OCI-LY3 (cell line): Measurements from ENCODE around the gene INTS4.
"Not testable (repeated sequence)": the region's sequence is repeated elsewhere in the genome, so short reads cannot be mapped to it uniquely, and the experiment has no call there.

ENCODE experiments used
- H2AFZ ChIP-seq: fragments of 200-600, 300-600 bp; shearing (Covaris generic); 2 replicates; pipeline ENCODE4 v1.6.0; 2014; ENCODE audit warnings: antibody characterized with exemption, low read depth, low read length
- H3K27ac ChIP-seq: fragments of 200-600, 300-600 bp; sonication (generic); 2 replicates; pipeline ENCODE4 v1.5.1; 2014; ENCODE audit warnings: mild to moderate bottlenecking, low read length, moderate library complexity, mixed read lengths
- H3K27me3 ChIP-seq: fragments of 200-600, 300-600 bp; sonication (generic); 2 replicates; pipeline ENCODE4 v1.6.1; 2014; ENCODE audit warnings: low read depth, low read length, mixed read lengths
- H3K36me3 ChIP-seq: fragments of 200-600, 300-600 bp; sonication (generic); replicated peaks from 2 replicates; pipeline ENCODE3; 2014; ENCODE audit warnings: low read depth, low read length, mixed read lengths
- H3K4me1 ChIP-seq: fragments of 300-600, 200-600 bp; sonication (generic); 2 replicates; pipeline ENCODE4 v1.6.1; 2014; ENCODE audit warnings: low read length, mixed read lengths
- H3K4me2 ChIP-seq: fragments of 200-600, 300-600 bp; sonication (generic); 2 replicates; pipeline ENCODE4 v1.6.1; 2014; ENCODE audit warnings: low read length, mixed read lengths
- H3K4me3 ChIP-seq: fragments of 300-600, 200-600 bp; sonication (generic); 2 replicates; pipeline ENCODE4 v1.5.1; 2014; ENCODE audit warnings: antibody characterized with exemption, mild to moderate bottlenecking, low read length, moderate library complexity
- H3K79me2 ChIP-seq: fragments of 300-600, 200-600 bp; shearing (Covaris generic); 2 replicates; pipeline ENCODE4 v1.6.1; 2014; ENCODE audit warnings: mild to moderate bottlenecking, low read length, mixed read lengths
- H3K9ac ChIP-seq: fragments of 300-600, 200-600 bp; shearing (Covaris generic); 2 replicates; pipeline ENCODE4 v1.6.0; 2014; ENCODE audit warnings: mild to moderate bottlenecking, low read length, moderate library complexity
- H3K9me3 ChIP-seq: fragments of 200-600, 300-600 bp; shearing (Covaris generic); 2 replicates; pipeline ENCODE4 v1.6.1; 2014; ENCODE audit warnings: low read length, mixed read lengths; ENCODE audit not compliant: insufficient read depth
- H4K20me1 ChIP-seq: fragments of 200-600, 300-600 bp; sonication (generic); 2 replicates; pipeline ENCODE4 v1.6.1; 2016; ENCODE audit warnings: low read length, mixed read lengths; ENCODE audit not compliant: insufficient read depth
- EZH2phosphoT487 ChIP-seq: fragments of 200-600 bp; shearing (Covaris generic); IDR thresholded peaks from 2 replicates; pipeline ENCODE4 v1.6.1; 2018; ENCODE audit warnings: antibody characterized with exemption, mixed run types, low read depth
- TF ChIP-seq, protein P1 (sequence below): fragments of 200-600, 300-600 bp; sonication (generic); IDR thresholded peaks from 2 replicates; pipeline ENCODE4 v1.5.1; 2014; ENCODE audit warnings: antibody characterized with exemption, low read length, low read depth

INTS4 gene

GRCh38 chr11:78021611-78022010 is 27.1 kb upstream of the INTS4 start:
- no peak overlapping the region for H3K27ac ChIP-seq
- H3K9me3 ChIP-seq, result no peaks in the 10 kb centered on the region
- H2AFZ ChIP-seq, result peak overlapping the region; percentile 40; the same call in 1 of the 2 replicates
- no peak for TF ChIP-seq EZH2phosphoT487
- TF ChIP-seq, protein P1, sequence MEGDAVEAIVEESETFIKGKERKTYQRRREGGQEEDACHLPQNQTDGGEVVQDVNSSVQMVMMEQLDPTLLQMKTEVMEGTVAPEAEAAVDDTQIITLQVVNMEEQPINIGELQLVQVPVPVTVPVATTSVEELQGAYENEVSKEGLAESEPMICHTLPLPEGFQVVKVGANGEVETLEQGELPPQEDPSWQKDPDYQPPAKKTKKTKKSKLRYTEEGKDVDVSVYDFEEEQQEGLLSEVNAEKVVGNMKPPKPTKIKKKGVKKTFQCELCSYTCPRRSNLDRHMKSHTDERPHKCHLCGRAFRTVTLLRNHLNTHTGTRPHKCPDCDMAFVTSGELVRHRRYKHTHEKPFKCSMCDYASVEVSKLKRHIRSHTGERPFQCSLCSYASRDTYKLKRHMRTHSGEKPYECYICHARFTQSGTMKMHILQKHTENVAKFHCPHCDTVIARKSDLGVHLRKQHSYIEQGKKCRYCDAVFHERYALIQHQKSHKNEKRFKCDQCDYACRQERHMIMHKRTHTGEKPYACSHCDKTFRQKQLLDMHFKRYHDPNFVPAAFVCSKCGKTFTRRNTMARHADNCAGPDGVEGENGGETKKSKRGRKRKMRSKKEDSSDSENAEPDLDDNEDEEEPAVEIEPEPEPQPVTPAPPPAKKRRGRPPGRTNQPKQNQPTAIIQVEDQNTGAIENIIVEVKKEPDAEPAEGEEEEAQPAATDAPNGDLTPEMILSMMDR, result no peak
- 0 out of 2 replicates have a peak, but pooled peaks cover 3% of the 10 kb centered on the region for H3K27me3 ChIP-seq
- no peaks in the 10 kb centered on the region for H3K79me2 ChIP-seq
- peaks cover 4% of the 10 kb centered on the region; the same call in 1 of the 2 replicates for H3K4me1 ChIP-seq
- H4K20me1 ChIP-seq, result no peaks in the 10 kb centered on the region
- H3K36me3 ChIP-seq, result no peaks in the 10 kb centered on the region
- no peak overlapping the region for H3K4me2 ChIP-seq
- H3K4me3 ChIP-seq, result no peak overlapping the region
- no peak overlapping the region for H3K9ac ChIP-seq

GRCh38 chr11:78020246-78020645 is 25.8 kb upstream of the INTS4 start:
- TF ChIP-seq, protein P1, result no peak
- TF ChIP-seq EZH2phosphoT487, result no peak
- Histone ChIP-seq H3K4me1 (peaks cover 9% of the 10 kb centered on the region), H4K20me1 (no peaks in the 10 kb centered on the region), H3K9me3 (no peaks in the 10 kb centered on the region), H3K36me3 (no peaks in the 10 kb centered on the region), H3K4me2 (no peak overlapping the region), H3K9ac (no peak overlapping the region), H3K4me3 (no peak overlapping the region), H2AFZ (no peak overlapping the region), H3K27me3 (0 out of 2 replicates have a peak, but pooled peaks cover 3% of the 10 kb centered on the region), H3K79me2 (no peaks in the 10 kb centered on the region), H3K27ac (no peak overlapping the region)

DNA sequence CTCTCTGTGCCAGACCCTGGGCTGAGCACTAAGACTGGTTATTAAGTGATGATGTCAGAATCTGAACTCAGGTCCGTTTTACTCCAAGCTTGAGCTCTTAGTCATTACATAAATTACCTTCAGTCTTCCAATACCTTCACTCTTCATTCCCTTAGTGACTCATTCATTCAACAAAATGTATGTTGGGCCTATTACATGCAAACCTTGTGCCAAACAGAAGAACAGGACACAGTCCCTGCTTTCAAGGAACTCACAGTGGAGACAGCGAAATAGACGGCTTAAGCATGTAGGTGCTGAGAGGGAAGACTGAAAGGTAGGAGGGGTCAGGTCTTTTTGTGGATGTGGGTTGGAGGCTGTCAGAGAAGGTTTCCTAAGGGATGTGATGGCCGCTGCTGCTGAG is 25.3 kb upstream of the INTS4 start:
- H3K79me2 ChIP-seq, result no peaks in the 10 kb centered on the region
- peaks cover 10% of the 10 kb centered on the region for H3K4me1 ChIP-seq
- H3K27ac ChIP-seq, result no peak overlapping the region
- TF ChIP-seq, protein P1, result no peak
- TF ChIP-seq EZH2phosphoT487, result no peak
- no peaks in the 10 kb centered on the region for H3K36me3 ChIP-seq
- H3K4me3 ChIP-seq, result no peak overlapping the region
- no peaks in the 10 kb centered on the region for H4K20me1 ChIP-seq
- H3K4me2 ChIP-seq, result no peak overlapping the region
- H3K27me3 ChIP-seq, result 0 out of 2 replicates have a peak, but pooled peaks cover 3% of the 10 kb centered on the region
- no peak overlapping the region for H2AFZ ChIP-seq
- no peak overlapping the region for H3K9ac ChIP-seq
- H3K9me3 ChIP-seq, result no peaks in the 10 kb centered on the region

GRCh38 chr11:78015878-78016277 is 21.4 kb upstream of the INTS4 start:
- Histone ChIP-seq H3K27ac (no peak overlapping the region), H3K79me2 (no peaks in the 10 kb centered on the region), H3K4me2 (no peak overlapping the region), H3K4me1 (peaks cover 7% of the 10 kb centered on the region), H3K9me3 (no peaks in the 10 kb centered on the region), H3K9ac (no peak overlapping the region), H3K4me3 (no peak overlapping the region), H4K20me1 (no peaks in the 10 kb centered on the region), H2AFZ (no peak overlapping the region), H3K36me3 (no peaks in the 10 kb centered on the region), H3K27me3 (no peaks in the 10 kb centered on the region)
- TF ChIP-seq EZH2phosphoT487, result no peak
- TF ChIP-seq, protein P1, result no peak

DNA sequence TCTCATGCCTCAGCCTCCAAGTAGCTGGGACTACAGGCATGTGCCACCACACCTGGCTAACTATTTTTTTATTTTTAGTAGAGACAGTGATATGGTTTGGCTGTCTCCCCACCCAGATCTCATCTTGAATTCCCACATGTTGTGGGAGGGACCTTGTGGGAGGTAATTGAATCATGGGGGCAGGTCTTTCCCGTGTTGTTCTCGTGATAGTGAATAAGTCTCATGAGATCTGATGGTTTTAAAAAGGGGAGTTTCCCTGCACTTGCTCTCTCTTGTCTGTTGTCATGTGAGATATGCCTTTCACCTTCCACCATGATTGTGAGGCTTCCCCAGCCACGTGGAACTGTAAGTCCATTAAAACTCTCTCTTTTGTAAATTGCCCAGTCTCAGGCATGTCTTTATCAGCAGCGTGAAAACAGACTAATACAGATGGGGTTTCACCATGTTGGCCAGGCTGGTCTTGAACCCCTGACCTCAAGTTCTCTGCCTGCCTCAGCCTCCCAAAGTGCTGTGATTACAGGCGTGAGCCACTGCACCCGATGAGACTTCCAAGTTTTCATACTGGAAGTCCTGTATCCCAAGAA is 20.6 kb upstream of the INTS4 start:
- not testable (repeated sequence) for H3K9me3 ChIP-seq, H3K27me3 ChIP-seq, H3K4me1 ChIP-seq, H3K79me2 ChIP-seq, H3K4me3 ChIP-seq, H3K27ac ChIP-seq, H2AFZ ChIP-seq, H3K36me3 ChIP-seq, H3K9ac ChIP-seq, H4K20me1 ChIP-seq
- 0 out of 2 replicates have a peak overlapping the region, but pooled peaks have one; percentile 0 for H3K4me2 ChIP-seq
